ENCODE data around the gene FAM163A. TPM values are rescaled to one million over a fixed set of nuclear protein-coding genes. Genes with fewer than 3 reads are reported as not detected.

The FAM163A gene
- total and polyA plus RNA-seq, 8 donors, result 0.15 to 0.61 (median 0.25) TPM; not detected in 4

GRCh38 chr1:179714623-179715022 is 28.5 kb upstream of the FAM163A start:
- intact Hi-C loops (cut with DNase I; ENCODE audit: low total_unique reads), result no loop called here
- H3K27me3 ChIP-seq, result no peaks in the 10 kb centered on the region
- no peak overlapping the region for H3K27ac ChIP-seq
- H3K36me3 ChIP-seq, result no peaks in the 10 kb centered on the region
- TF ChIP-seq EP300 (IDR thresholded peaks at IDR 0.05) (no peak), POLR2AphosphoS5 (IDR thresholded peaks at IDR 0.05) (no peak), CTCF (IDR thresholded peaks at IDR 0.05) (no peak), POLR2A (IDR thresholded peaks at IDR 0.05) (no peak)
- peaks cover 0 to 66% (median 44%) of the 10 kb centered on the region in 4 donors for H3K9me3 ChIP-seq
- no peak for DNase-seq
- no peak overlapping the region for H3K4me3 ChIP-seq
- H3K4me1 ChIP-seq, result peaks cover 0 to 12% (median 6%) of the 10 kb centered on the region in 4 donors

- no peak overlapping the region for H3K4me3 ChIP-seq
- H3K4me1 ChIP-seq, result no peaks in the 10 kb centered on the region
- no peaks in the 10 kb centered on the region for H3K36me3 ChIP-seq
- peaks cover 0 to 66% (median 49%) of the 10 kb centered on the region in 4 donors for H3K9me3 ChIP-seq
- no peak overlapping the region for H3K27ac ChIP-seq
- intact Hi-C loops (cut with DNase I; ENCODE audit: low total_unique reads), result no loop called here
- DNase-seq, result no peak
- no peak for TF ChIP-seq EP300 (IDR thresholded peaks at IDR 0.05)
- TF ChIP-seq POLR2AphosphoS5 (IDR thresholded peaks at IDR 0.05), result no peak
- TF ChIP-seq CTCF (IDR thresholded peaks at IDR 0.05), result no peak
- no peak for TF ChIP-seq POLR2A (IDR thresholded peaks at IDR 0.05)
- H3K27me3 ChIP-seq, result no peaks in the 10 kb centered on the region
These were observed 23.8 kb upstream of the FAM163A start for GRCh38 chr1:179719272-179719671.

- Histone ChIP-seq H3K27me3 (peaks cover 0 to 15% (median 0%) of the 10 kb centered on the region in 3 donors), H3K27ac (no peak overlapping the region), H3K36me3 (no peaks in the 10 kb centered on the region), H3K4me1 (no peaks in the 10 kb centered on the region), H3K9me3 (no peaks in the 10 kb centered on the region), H3K4me3 (no peak overlapping the region)
- TF ChIP-seq EP300 (IDR thresholded peaks at IDR 0.05) (no peak), CTCF (IDR thresholded peaks at IDR 0.05) (no peak), POLR2AphosphoS5 (IDR thresholded peaks at IDR 0.05) (no peak), POLR2A (IDR thresholded peaks at IDR 0.05) (no peak)
- 28 to 39% (median 32%) methylated on average over 2 of the region's 2 CpGs for WGBS, 5 donors
- DNase-seq, result no peak
- intact Hi-C loops (cut with DNase I; ENCODE audit: low total_unique reads), result no loop called here
These were observed 14.8 kb upstream of the FAM163A start for GRCh38 chr1:179728271-179728670.

- Histone ChIP-seq H3K27me3 (peaks cover 0 to 15% (median 0%) of the 10 kb centered on the region in 3 donors), H3K9me3 (no peaks in the 10 kb centered on the region), H3K27ac (no peak overlapping the region), H3K4me3 (no peak overlapping the region), H3K4me1 (no peaks in the 10 kb centered on the region), H3K36me3 (no peaks in the 10 kb centered on the region)
- no peak for DNase-seq
- intact Hi-C loops (cut with DNase I; ENCODE audit: low total_unique reads), result no loop called here
- WGBS, 5 donors, result 77 to 88% (median 82%) methylated on average over 4 of the region's 4 CpGs
- TF ChIP-seq CTCF (IDR thresholded peaks at IDR 0.05) (no peak), POLR2AphosphoS5 (IDR thresholded peaks at IDR 0.05) (no peak), EP300 (IDR thresholded peaks at IDR 0.05) (no peak), POLR2A (IDR thresholded peaks at IDR 0.05) (no peak)
These were observed 13.2 kb upstream of the FAM163A start for GRCh38 chr1:179729881-179730280.
